Limb (tissue), 2 donors: ENCODE data around the gene STAT5A.
"Not testable (repeated sequence)": the region's sequence is repeated elsewhere in the genome, so short reads cannot be mapped to it uniquely, and the experiment has no call there.

Experiments
- DNase-seq, 2 donors: peaks; one replicate each; pipeline ENCODE4 v3.0.0-alpha.2; 2016; ENCODE audit errors: extremely low spot score in 2 of 2

STAT5A gene

GRCh38 chr17:42284566-42284965 is 3.7 kb upstream of the STAT5A start:
- no peak for DNase-seq

DNA sequence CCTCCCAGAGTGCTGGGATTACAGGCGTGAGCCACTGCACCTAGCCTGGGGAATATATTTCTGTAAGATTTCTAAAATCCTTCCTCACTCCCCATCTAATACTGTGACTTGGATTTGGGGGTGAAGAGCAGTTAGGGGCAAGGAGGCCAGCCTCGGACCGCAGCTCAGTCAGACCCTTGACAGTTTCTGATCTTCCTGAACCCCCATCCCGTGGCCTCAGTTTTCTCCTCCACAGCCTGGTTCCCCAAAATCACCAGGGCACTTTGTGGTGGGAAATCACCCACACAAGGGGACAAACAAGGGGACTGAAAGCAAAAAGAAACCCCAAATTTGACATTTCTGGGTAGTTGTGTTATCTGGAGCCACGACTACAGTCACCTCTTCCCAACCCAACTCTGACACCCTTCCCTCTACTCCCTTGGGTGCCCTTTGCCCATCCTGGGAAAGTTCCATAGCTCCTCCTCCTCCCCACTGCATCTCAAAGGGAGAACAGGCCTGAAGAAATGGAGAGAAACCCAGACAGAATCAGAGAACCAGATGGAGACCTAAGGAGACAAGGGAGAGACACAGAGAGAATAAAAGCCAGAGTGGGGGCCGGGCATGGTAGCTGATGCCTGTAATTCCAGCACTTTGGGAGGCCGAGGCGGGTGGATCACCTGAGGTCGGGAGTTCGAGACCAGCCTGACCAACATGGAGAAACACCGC is 2.8 kb upstream of the STAT5A start:
- DNase-seq: no peak

GRCh38 chr17:42286411-42287221 is 1.7 kb upstream of the STAT5A start:
- DNase-seq: no peak

DNA sequence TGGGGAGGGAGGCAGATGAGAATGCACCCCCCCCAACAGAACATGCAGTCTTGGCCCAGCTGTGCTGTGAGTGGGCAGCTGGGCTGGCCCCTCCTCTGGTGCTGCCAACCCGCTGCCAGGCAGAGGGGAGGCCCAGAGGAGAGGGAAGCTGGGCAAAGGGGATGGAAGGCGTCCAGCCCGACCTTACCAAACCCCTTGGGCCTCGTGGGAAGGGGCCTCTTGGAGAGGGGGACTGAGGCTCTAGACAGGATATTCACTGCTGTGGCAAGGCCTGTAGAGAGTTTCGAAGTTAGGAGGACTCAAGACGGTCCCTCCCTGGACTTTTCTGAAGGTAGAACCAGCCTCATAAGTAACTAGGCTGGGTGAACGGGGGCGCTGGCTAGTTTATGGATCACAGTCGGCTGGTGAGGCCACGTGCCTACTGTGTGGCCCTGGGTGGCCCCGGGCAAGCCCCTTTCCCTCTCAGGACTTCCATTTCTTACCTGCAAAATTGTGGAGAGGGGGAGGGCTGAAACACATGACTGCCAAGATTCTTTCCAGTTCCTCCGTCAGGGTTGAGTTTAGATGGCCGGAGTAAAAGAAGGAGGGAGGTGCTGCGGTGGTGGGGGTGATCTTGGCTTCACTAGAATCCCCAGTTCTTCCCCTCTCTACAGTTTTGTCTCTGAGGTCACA is 857 bp upstream of the STAT5A start:
- DNase-seq: peak in 1 of 2 donors; percentile 60

DNA sequence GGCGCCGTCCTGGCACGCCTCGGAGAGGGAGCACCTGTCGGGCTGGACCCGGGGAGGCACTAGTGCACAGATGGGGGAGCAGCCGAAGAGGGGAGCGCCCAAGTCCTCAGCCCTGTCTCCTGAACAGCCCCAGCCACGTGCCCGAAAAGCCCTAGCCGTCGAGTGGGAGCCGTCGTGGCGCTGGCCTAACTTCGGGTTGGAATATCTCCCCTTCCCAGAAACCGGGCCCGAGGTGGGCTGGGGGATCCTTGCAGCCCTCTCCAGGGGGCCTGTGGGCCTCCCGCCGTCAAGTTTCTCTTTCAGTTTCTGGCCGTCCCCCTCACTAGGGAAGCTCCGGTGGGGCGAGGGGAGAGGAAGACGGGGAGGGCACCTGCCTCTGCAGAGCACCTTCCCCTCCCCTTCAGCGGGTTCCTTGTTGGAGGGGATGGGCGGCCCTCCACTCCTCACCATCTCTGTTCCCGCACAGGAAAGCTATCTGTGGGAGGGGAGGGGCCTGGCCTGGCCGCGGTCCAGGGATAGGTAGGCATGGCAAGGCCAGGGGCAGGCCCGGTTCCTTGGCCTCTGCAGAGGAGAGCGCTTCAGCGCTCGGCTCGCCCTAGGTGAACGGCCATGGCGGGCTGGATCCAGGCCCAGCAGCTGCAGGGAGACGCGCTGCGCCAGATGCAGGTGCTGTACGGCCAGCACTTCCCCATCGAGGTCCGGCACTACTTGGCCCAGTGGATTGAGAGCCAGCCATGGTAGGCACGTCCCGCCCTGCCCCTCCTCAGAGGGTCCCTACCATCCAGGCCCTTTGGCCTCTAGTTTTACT is 709 bp downstream of the STAT5A start:
- DNase-seq: peak in 1 of 2 donors; percentile 37

DNA sequence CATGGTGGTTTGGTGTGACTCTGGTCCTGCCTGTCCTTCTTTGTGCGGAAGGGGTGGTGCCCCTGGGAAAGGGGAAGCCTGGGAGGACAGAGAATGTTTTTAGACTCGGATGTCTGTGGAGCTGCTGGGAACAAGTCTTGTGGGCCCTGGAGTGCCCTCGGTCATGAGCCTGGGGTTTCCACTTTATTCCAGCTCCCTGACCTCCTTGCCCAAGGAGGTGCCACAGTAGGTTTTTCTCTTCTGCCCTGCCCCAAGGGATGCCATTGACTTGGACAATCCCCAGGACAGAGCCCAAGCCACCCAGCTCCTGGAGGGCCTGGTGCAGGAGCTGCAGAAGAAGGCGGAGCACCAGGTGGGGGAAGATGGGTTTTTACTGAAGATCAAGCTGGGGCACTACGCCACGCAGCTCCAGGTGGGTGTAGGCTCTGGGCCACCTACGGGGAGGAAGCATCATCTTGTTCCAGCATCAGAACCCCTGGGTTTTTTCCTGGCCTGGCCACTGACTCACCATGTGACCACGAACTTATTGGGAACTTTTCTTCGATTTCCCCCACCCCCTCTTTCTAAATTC is 1.4 kb downstream of the STAT5A start:
- DNase-seq: no peak

- DNase-seq: no peak
Observed at GRCh38 chr17:42290577-42290976, 2.3 kb downstream of the STAT5A start.

- no peak for DNase-seq
Observed at GRCh38 chr17:42291129-42291528, 2.8 kb downstream of the STAT5A start.

DNA sequence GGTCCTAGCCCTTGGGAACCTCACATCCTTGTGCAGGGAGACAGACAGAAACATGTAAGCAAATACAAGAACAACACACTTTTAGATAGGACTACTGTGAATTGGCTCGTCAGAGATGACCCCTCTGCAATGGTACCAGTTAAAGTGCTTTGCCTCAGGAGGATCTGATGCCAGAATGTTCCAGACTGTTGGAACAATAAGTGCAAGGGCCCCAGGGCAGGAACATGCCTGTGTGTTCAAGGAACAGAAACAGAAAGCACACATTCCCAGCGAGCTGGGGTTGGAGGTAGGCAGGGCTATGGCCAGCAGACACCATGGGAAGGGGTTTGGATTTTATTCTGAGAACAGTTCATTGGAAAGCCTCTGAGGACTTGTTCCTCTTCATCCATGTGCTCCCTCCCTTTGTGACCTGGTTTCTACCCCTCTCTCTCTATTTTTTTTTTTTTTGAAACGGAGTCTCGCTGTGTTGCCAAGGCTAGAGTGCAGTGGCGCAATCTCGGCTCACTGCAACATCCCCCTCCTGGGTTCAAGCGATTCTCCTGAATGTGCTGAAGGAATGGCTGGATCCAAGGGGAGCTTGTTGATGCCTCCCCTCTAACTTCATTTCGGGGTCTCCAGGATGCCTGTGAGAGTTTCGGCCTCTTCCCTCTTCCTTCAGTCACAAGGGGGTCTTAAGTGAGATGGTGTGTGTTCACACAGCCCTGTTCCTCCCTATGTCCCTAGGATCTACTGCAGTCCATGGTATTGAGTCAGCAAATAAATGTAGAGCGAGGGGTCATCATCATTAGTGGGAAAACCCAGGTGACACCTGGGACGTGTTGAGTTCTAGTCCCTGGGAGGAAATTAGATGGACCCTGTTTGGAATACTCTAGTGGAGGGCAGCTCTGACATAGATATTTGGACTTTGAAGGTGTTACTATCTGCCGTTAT is 6.4 kb downstream of the STAT5A start:
- no peak for DNase-seq

DNA sequence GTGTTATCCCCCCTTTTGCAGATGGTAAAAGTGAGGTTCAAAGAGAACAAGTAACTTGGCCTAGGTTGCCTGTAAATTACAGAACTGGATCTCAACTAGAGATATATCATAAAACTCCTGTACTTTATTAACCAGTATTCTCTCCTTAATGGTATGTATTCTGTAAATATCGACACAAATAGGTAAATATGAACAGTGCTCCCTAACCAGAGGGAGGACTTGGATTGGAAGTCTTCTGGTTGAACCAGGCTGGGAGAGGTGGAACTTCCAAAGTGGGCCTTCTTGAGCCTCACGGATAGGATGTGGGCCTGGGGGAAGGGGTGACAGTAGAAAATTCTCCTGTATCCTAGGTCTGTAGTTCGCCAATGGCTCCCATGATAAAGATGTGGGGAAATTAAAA is 7.7 kb downstream of the STAT5A start:
- DNase-seq: no peak

DNA sequence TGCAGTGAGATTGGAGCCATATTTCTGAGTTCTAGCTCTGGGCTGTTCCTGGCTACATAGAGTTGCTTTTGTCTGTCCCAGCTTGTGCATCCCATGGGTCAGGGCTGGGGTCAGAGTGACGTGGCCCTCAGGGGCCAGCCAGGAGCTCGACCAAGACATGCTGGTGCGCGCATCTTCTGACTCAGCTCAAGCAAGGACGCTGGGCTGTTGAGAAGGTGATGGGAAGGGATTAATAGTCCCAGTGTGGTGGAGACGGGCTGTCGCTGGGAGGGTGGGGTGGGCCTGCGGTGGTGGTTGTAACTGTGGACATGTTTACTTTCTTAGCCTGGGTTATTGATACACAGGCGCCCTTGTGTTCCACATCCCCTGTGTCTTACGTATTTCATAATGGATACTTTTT is 9.5 kb downstream of the STAT5A start:
- DNase-seq: not testable (repeated sequence)

GRCh38 chr17:42299361-42299760 is 11.1 kb downstream of the STAT5A start:
- DNase-seq: not testable (repeated sequence)

DNA sequence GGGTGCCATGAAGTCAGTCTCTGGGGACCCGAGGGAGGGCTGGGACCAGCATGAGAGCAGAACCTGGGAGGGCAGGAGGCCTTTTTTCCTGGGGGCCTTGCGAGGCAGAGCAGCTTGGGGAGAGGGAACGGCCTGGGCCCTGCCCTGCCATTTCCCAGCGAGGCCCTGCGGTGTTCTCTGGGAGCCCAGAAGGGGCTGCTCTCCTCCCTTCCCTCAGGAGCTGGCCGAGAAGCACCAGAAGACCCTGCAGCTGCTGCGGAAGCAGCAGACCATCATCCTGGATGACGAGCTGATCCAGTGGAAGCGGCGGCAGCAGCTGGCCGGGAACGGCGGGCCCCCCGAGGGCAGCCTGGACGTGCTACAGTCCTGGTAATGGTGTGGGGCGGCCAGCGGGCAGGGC is 11.6 kb downstream of the STAT5A start:
- DNase-seq: not testable (repeated sequence)

DNA sequence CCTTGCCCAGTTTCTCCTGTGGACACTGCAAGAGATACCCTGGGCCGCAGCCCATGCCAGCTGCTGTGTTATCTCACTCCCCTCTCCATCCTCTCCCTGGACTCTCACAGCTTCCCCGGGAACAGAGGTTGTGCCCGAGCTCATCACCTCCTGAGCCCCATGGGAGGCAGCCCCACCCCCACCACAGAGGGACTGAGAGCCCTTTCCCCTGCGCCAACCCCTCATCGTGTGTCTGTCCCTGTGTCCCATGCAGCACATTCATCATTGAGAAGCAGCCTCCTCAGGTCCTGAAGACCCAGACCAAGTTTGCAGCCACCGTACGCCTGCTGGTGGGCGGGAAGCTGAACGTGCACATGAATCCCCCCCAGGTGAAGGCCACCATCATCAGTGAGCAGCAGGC is 12.7 kb downstream of the STAT5A start:
- DNase-seq: no peak

DNA sequence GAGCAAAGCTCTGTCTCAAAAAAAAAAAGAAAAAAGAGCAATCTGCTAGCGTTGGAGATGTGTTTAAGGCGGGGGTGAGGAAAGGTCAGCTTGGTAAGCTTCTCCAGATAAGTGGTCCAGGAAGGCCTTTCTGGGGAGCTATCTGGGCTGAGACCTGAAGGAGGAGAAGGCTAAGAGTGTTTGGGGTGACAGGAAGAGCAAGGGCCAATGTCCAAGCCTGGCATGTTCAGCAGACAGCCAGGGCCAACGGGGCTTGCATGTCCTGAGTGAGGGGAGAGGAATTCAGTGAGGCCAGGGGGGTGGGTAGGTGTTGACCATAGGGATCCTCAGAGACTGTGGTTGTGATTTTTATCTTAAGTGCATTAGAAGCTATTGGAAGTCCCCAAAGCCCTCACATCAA is 15.4 kb downstream of the STAT5A start:
- no peak for DNase-seq

DNA sequence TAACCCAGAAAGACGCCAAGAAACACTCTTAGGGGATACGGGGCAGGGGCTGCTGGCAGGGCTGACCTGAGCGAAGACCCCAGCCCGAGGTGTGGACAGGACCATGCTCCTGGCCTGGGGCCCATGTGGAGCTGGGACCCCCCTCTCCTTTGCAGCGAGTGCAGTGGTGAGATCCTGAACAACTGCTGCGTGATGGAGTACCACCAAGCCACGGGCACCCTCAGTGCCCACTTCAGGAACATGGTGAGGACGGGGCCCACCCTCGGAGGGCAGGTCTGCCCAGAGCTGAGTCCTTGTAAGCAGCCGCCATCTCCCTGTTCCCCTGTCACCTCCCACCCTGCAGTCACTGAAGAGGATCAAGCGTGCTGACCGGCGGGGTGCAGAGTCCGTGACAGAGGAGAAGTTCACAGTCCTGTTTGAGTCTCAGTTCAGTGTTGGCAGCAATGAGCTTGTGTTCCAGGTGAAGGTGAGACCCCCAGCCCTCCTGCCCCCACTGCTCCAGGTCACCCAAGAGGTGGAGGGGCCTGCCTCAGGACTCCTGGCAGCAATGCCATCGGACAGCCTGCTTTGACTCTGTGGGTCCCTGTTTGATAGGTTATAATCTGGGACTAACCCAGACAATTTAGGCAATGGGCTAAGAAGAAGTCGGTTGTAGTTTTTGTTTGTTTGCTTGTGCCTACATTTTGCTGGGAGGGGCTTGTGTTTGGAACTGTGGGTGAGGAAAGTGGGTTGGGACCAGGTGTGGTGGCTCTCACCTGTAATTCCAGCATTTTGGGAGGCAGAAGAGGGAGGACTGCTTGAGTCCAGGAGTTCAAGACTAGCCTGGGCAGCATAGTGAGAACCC is 16.1 kb downstream of the STAT5A start:
- no peak for DNase-seq

GRCh38 chr17:42305031-42305330 is 16.7 kb downstream of the STAT5A start:
- not testable (repeated sequence) for DNase-seq

DNA sequence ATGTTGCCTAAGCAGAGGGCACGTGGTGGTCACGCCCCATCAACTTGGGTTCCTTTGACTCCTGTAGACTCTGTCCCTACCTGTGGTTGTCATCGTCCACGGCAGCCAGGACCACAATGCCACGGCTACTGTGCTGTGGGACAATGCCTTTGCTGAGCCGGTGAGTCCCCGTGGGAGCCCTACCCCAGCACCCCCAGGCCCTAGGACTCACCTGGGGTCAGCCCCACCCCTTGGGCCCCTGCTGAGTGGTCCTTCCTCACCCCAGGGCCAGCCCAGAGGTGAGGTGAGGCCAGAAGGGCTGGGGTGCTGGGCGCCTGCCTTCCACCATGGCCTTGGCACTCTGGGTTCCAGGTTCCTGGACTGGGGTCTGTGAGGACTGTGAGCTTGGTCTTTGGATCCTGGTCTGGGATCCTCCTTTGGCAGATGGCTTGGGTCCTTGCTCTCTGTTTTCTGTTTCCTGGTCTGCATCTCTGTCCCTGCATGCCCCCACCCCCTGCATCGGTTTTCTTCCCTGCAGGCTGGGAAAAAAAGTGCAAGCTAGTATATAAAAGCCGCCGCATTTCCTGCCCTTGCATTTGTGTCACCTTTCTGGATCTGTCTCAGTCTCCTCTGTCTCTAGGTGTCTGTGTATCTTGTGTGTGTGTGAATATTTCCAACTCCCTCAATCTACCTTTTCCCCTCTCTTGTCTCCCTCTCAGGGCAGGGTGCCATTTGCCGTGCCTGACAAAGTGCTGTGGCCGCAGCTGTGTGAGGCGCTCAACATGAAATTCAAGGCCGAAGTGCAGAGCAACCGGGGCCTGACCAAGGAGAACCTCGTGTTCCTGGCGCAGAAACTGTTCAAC is 17.5 kb downstream of the STAT5A start:
- DNase-seq: no peak

GRCh38 chr17:42306385-42306667 is 18.0 kb downstream of the STAT5A start:
- no peak for DNase-seq
